GM18505 (cell line): ENCODE data around the gene ABCG4.
A peak's percentile ranks its signal among the peaks of the same experiment; 100 is the strongest.
"Not testable (repeated sequence)": the region's sequence is repeated elsewhere in the genome, so short reads cannot be mapped to it uniquely, and the experiment has no call there.

Source experiments
- ATAC-seq: cut with Tn5 transposase; IDR thresholded peaks from one replicate; pipeline ENCODE4 v1.9.1; 2021; ENCODE audit not compliant: unreplicated experiment
- POLR2A ChIP-seq: IDR thresholded peaks from 4 replicates; pipeline ENCODE4 v1.6.1; 2011; ENCODE audit warnings: borderline replicate concordance; ENCODE audit not compliant: insufficient read depth, insufficient read length; ENCODE audit errors: extremely low read depth

ABCG4 gene

GRCh38 chr11:119152604-119153003 is 3.8 kb downstream of the ABCG4 start:
- no peak for TF ChIP-seq POLR2A
- ATAC-seq = no peak

DNA sequence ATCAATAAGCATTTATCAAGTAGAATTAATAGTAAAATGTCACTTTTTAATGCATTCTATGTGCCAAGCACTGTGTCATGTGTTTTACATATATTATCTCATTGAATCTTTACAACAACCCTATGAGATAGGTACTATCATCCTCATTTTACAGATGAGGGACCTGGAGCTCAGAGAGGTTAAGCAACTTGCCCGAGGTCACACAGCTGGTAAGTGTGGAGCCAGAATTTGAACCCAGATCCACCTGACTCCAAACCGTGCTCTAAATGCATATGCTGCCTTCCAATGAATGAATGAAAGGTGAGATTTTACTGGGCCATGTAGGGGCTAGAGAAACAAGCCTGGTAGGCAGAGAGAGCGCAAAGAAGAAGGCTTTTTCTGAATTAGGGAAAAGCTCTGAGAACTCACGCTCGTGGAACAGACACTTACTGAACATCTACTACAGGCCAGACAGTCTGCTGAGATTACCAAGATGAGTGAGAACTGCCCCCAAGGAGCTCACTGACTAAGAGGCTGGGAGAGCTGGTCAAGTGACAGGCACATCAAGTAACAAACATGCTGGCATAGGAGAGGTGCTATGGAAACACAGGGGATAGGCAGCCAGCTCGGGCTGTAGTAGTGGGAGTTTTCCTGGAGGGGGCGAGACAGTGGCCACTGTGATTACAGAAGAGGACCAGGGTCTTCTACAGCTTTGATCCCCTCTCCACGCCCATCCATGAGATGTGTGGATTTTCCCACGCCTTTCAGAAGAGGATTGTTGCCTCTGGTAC is 4.4 kb downstream of the ABCG4 start:
- no peak for TF ChIP-seq POLR2A

DNA sequence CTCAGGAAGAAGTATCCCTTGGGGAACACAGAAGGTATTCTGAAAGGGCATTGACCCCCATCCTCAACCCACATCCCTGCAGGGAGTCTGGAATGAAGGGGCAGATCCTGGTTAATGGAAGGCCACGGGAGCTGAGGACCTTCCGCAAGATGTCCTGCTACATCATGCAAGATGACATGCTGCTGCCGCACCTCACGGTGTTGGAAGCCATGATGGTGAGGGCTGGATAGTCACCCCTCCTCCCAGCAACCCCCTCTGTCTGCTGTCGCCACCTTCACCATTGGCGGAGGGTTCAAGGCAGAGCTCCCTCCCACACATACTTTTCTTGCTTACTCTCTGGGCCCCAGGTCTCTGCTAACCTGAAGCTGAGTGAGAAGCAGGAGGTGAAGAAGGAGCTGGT is 5.3 kb downstream of the ABCG4 start:
- TF ChIP-seq POLR2A = no peak
- ATAC-seq = no peak

More for the DNA sequence above, 4.4 kb downstream of the ABCG4 start:
- no peak for ATAC-seq

GRCh38 chr11:119155733-119156492 is 7.1 kb downstream of the ABCG4 start:
- TF ChIP-seq POLR2A = no peak
- no peak for ATAC-seq

GRCh38 chr11:119156496-119156895 is 7.6 kb downstream of the ABCG4 start:
- ATAC-seq = no peak
- TF ChIP-seq POLR2A = no peak

DNA sequence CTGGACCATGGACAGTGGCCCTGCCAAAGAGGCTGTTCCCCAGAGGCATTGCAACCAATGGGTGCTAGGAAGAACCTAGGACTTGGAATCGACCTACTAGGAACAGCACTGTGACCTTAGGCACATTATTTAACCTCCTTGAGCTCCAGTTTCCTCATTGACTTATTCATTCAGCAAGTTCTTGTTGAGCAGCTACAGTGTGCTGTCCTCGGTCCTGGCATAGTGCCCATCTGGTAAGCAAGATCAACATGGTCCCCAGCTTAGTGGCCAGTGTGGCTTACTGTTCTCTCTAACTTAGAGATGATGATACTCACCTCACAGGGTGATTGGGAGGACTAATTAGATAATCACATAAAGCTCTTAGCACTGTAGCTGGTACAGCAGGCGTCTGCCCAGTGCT is 8.2 kb downstream of the ABCG4 start:
- no peak for ATAC-seq
- TF ChIP-seq POLR2A = no peak

DNA sequence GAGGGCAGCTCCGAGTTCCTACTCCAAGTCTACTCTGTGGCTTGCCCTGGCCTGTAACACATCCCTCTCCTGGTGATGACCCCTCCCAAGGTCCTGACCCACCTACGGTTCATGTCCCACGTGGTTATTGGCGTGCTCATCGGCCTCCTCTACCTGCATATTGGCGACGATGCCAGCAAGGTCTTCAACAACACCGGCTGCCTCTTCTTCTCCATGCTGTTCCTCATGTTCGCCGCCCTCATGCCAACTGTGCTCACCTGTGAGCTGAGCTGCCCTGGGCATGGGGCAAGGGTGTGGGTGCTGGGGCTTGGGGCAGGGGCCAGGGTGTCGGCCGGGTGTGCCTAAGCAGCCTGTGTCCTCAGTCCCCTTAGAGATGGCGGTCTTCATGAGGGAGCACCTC is 9.6 kb downstream of the ABCG4 start:
- no peak for ATAC-seq
- TF ChIP-seq POLR2A = no peak

- ATAC-seq = no peak
- no peak for TF ChIP-seq POLR2A
These were observed 11.3 kb downstream of the ABCG4 start for GRCh38 chr11:119160151-119160550.

GRCh38 chr11:119161871-119162270 is 13.0 kb downstream of the ABCG4 start:
- ATAC-seq = no peak
- TF ChIP-seq POLR2A = no peak

- no peak for ATAC-seq
- no peak for TF ChIP-seq POLR2A
These were observed 17.7 kb downstream of the ABCG4 start for GRCh38 chr11:119166368-119167076.

GRCh38 chr11:119167077-119167458 is 18.2 kb downstream of the ABCG4 start:
- not testable (repeated sequence) for ATAC-seq

- ATAC-seq = no peak
- no peak for TF ChIP-seq POLR2A
These were observed 19.1 kb downstream of the ABCG4 start for GRCh38 chr11:119167933-119168332.

DNA sequence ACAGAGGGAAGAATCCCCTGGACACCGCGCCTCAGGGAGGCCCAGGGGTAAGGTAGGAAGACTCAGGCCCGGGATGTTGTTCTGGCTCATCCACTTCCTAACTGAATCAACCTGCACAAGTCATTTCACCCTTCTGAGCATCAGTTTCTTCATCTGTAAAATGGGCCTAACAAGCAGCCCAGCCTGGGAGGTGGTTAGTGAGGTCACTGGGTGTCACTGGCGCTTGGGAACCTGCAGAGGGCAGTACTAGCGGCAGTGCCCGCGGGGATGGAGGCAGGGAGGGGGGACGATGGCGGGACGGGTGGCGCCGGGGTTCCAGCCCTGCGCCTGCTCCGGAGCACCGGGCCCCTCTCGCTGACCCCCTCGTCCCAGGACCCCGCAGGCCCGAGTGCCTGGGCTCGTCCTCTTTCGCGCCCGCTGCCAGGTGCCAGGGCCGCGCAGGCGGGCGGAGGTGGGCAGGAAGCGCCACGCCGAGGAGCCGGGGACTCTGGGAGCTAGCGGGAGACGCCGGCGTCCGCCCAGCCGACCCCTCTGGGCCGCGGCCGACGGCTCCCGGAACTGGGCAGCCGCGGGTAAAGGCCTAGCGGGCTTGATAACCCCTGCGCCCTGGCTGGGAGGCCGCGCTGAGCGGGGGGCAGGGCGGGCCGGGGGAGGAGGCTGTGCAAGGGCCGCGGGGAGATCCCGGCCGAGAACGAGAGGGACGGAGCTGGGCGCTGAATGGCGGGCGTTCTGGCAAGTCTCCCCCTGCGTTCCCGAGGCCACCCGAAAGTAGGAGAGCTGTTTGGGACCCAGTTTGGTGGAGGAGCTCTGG is 19.8 kb downstream of the ABCG4 start, which contains the start of gene NLRX1:
Gene NLRX1, plus strand, starts transcription at position 255 of the 811 bp plus-strand sequence. CDS start 2,679 bp downstream, outside the sequence.
- TF ChIP-seq POLR2A = peak; percentile 80
- peak; percentile 88 for ATAC-seq

- peak; percentile 10 for ATAC-seq
- no peak for TF ChIP-seq POLR2A
These were observed 20.4 kb downstream of the ABCG4 start for GRCh38 chr11:119169282-119169719.
